H1 (cell line): ENCODE measurements around the gene ANKRD31. TPM values are rescaled to one million over a fixed set of nuclear protein-coding genes. Genes with fewer than 3 reads are reported as not detected.
"Not testable (repeated sequence)": the region's sequence is repeated elsewhere in the genome, so short reads cannot be mapped to it uniquely, and the experiment has no call there.

Experiments used
- CTCF ChIA-PET: fragments of 300-600 bp; sonication (Branson Sonifier 250); formaldehyde crosslinking; loops from one replicate; lab custom pipeline; 2021; ENCODE audit not compliant: partially characterized antibody; lab: Charles Lee
- POLR2A ChIA-PET: fragments of 300-600 bp; sonication (Branson Sonifier 250); formaldehyde crosslinking; loops from one replicate; lab custom pipeline; 2021; ENCODE audit warnings: inconsistent platforms; ENCODE audit not compliant: partially characterized antibody; lab: Charles Lee
- DNase-seq, 2 experiments: peaks; one replicate each; pipeline versions ENCODE4 v3.0.0 to v3.0.0-alpha.2; 2010 to 2022; ENCODE audit warnings: low spot score in 2 of 2, low read depth in 1 of 2, mixed read lengths in 1 of 2
- FAIRE-seq: peaks from 2 replicates; lab custom pipeline; 2011; peaks lifted over from hg19 to GRCh38; lab: Jason Lieb, UNC
- H2AFZ ChIP-seq: 2 replicates; pipeline ENCODE4 v1.8.1; 2012; ENCODE audit warnings: low read length, inconsistent platforms
- H2AK5ac ChIP-seq: 2 replicates; pipeline ENCODE4 v1.6.1; 2013; ENCODE audit warnings: low read depth, low read length
- H2BK120ac ChIP-seq: replicated peaks from 2 replicates; pipeline ENCODE3; 2013; ENCODE audit warnings: low read depth, low read length, inconsistent platforms
- H2BK12ac ChIP-seq: 2 replicates; pipeline ENCODE4 v1.6.1; 2013; ENCODE audit warnings: low read depth, low read length
- H2BK15ac ChIP-seq: 2 replicates; pipeline ENCODE4 v1.6.1; 2013; ENCODE audit warnings: low read length
- H2BK20ac ChIP-seq: 2 replicates; pipeline ENCODE4 v1.6.1; 2013; ENCODE audit warnings: low read length
- H2BK5ac ChIP-seq: 2 replicates; pipeline ENCODE4 v1.6.1; 2013; ENCODE audit warnings: low read depth, low read length
- H3K14ac ChIP-seq: 2 replicates; pipeline ENCODE4 v1.6.1; 2013; ENCODE audit warnings: inconsistent platforms; ENCODE audit not compliant: insufficient read length
- H3K18ac ChIP-seq: 2 replicates; pipeline ENCODE4 v1.6.1; 2013; ENCODE audit warnings: low read length; ENCODE audit errors: extremely low read depth
- H3K23ac ChIP-seq: 2 replicates; pipeline ENCODE4 v1.6.1; 2013; ENCODE audit warnings: inconsistent platforms; ENCODE audit not compliant: insufficient read length
- H3K23me2 ChIP-seq: 2 replicates; pipeline ENCODE4 v1.6.1; 2013; ENCODE audit warnings: low read depth, low read length
- H3K27ac ChIP-seq: 2 replicates; pipeline ENCODE4 v1.6.1; 2011; ENCODE audit warnings: low read depth, low read length, inconsistent platforms
- H3K27me3 ChIP-seq, 4 experiments: replicated peaks in 1 of 4; 1 replicate in 1 of 4; 2 replicates in 3 of 4; pipeline versions ENCODE4 v1.6.1 to v1.8.1; 2011 to 2013; ENCODE audit warnings: low read length in 3 of 4, mild to moderate bottlenecking in 3 of 4, inconsistent platforms in 2 of 4, mixed read lengths in 2 of 4, moderate library complexity in 1 of 4; ENCODE audit not compliant: control insufficient read depth in 3 of 4, insufficient read depth in 3 of 4; ENCODE audit errors: extremely low read depth in 1 of 4
- H3K36me3 ChIP-seq, 4 experiments: 2 replicates each; pipeline versions ENCODE4 v1.6.1 to v1.8.1; 2011 to 2013; ENCODE audit warnings: mild to moderate bottlenecking in 4 of 4, low read length in 3 of 4, moderate library complexity in 2 of 4, control low read depth in 1 of 4, inconsistent platforms in 1 of 4; ENCODE audit not compliant: insufficient read depth in 4 of 4, control insufficient read depth in 2 of 4
- H3K4ac ChIP-seq: replicated peaks from 2 replicates; pipeline ENCODE3; 2013; ENCODE audit warnings: low read length, low read depth, mixed read lengths, inconsistent platforms; ENCODE audit not compliant: insufficient read length
- H3K4me1 ChIP-seq, 4 experiments: replicated peaks in 1 of 4; 1 replicate in 1 of 4; 2 replicates in 3 of 4; pipeline versions ENCODE4 v1.6.1 to v1.8.1; 2011 to 2013; ENCODE audit warnings: low read length in 3 of 4, inconsistent platforms in 2 of 4, mixed read lengths in 1 of 4; ENCODE audit not compliant: insufficient read depth in 4 of 4, control insufficient read depth in 3 of 4
- H3K4me2 ChIP-seq, 2 experiments: 2 replicates each; pipeline versions ENCODE4 v1.6.1 to v1.8.1; 2011 to 2013; ENCODE audit warnings: low read depth in 2 of 2, low read length in 2 of 2, control low read depth in 1 of 2, inconsistent platforms in 1 of 2, mild to moderate bottlenecking in 1 of 2; ENCODE audit not compliant: insufficient read depth in 1 of 2
- H3K4me3 ChIP-seq, 4 experiments: fragments of 200-600, 300-600 bp in 1 of 4; sonication (generic), shearing (Covaris generic), sonication (Bioruptor Twin) in 1 of 4; 2 replicates each; pipeline versions ENCODE4 v1.5.1 to v1.8.1; 2011 to 2016; ENCODE audit warnings: low read length in 4 of 4, low read depth in 3 of 4, control low read depth in 2 of 4, inconsistent platforms in 2 of 4, mild to moderate bottlenecking in 2 of 4, mixed read lengths in 1 of 4, moderate library complexity in 1 of 4; ENCODE audit not compliant: insufficient read depth in 2 of 4; ENCODE audit errors: extremely low read depth in 1 of 4
- H3K56ac ChIP-seq: replicated peaks from 2 replicates; pipeline ENCODE3; 2013; ENCODE audit warnings: low read depth, mild to moderate bottlenecking, mixed read lengths, low read length, inconsistent platforms; ENCODE audit not compliant: insufficient read length
- H3K79me1 ChIP-seq: 2 replicates; pipeline ENCODE4 v1.6.1; 2013; ENCODE audit warnings: low read depth, low read length, control low read depth
- H3K79me2 ChIP-seq, 2 experiments: 2 replicates each; pipeline versions ENCODE4 v1.6.1 to v1.8.1; 2012 to 2013; ENCODE audit warnings: low read length in 2 of 2, mild to moderate bottlenecking in 2 of 2, inconsistent platforms in 1 of 2; ENCODE audit not compliant: insufficient read depth in 2 of 2, control insufficient read depth in 1 of 2
- H3K9ac ChIP-seq, 4 experiments: replicated peaks in 1 of 4; 1 replicate in 1 of 4; 2 replicates in 3 of 4; pipeline versions ENCODE4 v1.6.1 to v1.8.1; 2011 to 2013; ENCODE audit warnings: low read depth in 3 of 4, low read length in 3 of 4, control low read depth in 2 of 4, mild to moderate bottlenecking in 2 of 4, moderate library complexity in 2 of 4, inconsistent platforms in 1 of 4; ENCODE audit errors: extremely low read depth in 1 of 4
- H3K9me3 ChIP-seq, 2 experiments: 2 replicates each; pipeline versions ENCODE4 v1.6.1 to v1.8.1; 2012 to 2013; ENCODE audit warnings: mild to moderate bottlenecking in 2 of 2, moderate library complexity in 2 of 2, control low read depth in 1 of 2, inconsistent platforms in 1 of 2, low read depth in 1 of 2, low read length in 1 of 2, mixed read lengths in 1 of 2; ENCODE audit not compliant: insufficient read depth in 2 of 2
- H4K20me1 ChIP-seq, 2 experiments: replicated peaks in 1 of 2; 2 replicates each; pipeline versions ENCODE3 to v1.8.1; 2011 to 2013; ENCODE audit warnings: inconsistent platforms in 2 of 2, low read length in 2 of 2, mild to moderate bottlenecking in 1 of 2; ENCODE audit not compliant: insufficient read depth in 2 of 2, control insufficient read depth in 1 of 2
- H4K5ac ChIP-seq: 2 replicates; pipeline ENCODE4 v1.6.1; 2013; ENCODE audit warnings: low read length, low read depth, mixed read lengths, inconsistent platforms; ENCODE audit not compliant: insufficient read length
- H4K8ac ChIP-seq: 2 replicates; pipeline ENCODE4 v1.8.0; 2013; ENCODE audit warnings: mild to moderate bottlenecking, moderate library complexity, low read length, inconsistent platforms; ENCODE audit not compliant: insufficient read depth; ENCODE audit errors: extremely low read depth
- H4K91ac ChIP-seq: replicated peaks from 2 replicates; pipeline ENCODE3; 2013; ENCODE audit warnings: low read length, mixed read lengths, inconsistent platforms; ENCODE audit not compliant: insufficient read length
- WGBS, 2 experiments: shearing (Covaris generic) in 1 of 2; methylation state at CpG; one replicate each; pipeline versions ENCODE4 v1.1.6 to v1.1.7; 2013 to 2015; ENCODE audit warnings: low lambda C conversion rate in 2 of 2, mixed read lengths in 2 of 2, inconsistent platforms in 1 of 2, low coverage in 1 of 2, missing lambda C conversion rate in 1 of 2; ENCODE audit not compliant: insufficient replicate concordance in 2 of 2, insufficient coverage in 1 of 2, insufficient read length in 1 of 2; ENCODE audit errors: extremely low coverage in 1 of 2, missing lambda C conversion rate in 1 of 2; 5-methylcytosine and 5-hydroxymethylcytosine counted together
- polyA plus RNA-seq, 7 experiments: library from polyadenylated mRNA; depleted of rRNA in 3 of 7; stranded (reverse) in 5 of 7; unstranded in 2 of 7; fragments of >200 nt in 5 of 7; fragments of 200-250 nt in 2 of 7; gene quantifications; 1 replicate in 5 of 7; 2 replicates in 1 of 7; 4 replicates in 1 of 7; pipeline versions ENCODE4 v1.2.1 to v1.2.3, GENCODE V29; 2011 to 2013; ENCODE audit warnings: missing spikeins in 2 of 7, mixed read lengths in 2 of 7
- total RNA-seq: library from RNA; stranded (reverse); fragmentation: NEBNext Ultra II Directional; extraction: Animal tissue kit (Norgen Biotek cat#: 25700); gene quantifications from 2 replicates; pipeline ENCODE4 v1.2.1, GENCODE V29; 2021

ANKRD31 gene
- total and polyA plus RNA-seq, 2 of the 8 experiments (the other 6 are each of a cell fraction or from before 2014, with no cell fraction given): 0.05 to 0.06 TPM

DNA sequence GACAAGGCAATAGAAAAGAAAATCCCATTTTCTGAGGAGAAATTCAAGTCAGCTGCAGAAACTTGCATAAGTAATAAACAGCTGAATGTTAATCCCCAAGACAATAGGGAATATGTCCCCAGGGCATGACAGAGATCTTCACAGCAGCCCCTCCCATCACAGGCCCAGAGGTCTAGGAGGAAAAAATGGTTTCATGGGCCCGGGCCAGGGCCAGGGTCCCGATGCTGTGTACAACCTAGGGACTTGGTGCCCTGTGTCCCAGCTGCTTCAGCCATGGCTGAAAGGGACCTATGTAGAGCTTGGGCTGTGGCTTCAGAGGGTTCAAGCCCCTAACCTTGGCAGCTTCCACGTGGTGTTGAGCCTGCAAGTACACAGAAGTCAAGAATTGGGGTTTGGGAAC, 75.2 kb downstream of the ANKRD31 start:
- DNase-seq, H3K56ac ChIP-seq, H2BK5ac ChIP-seq, H3K18ac ChIP-seq, H2AK5ac ChIP-seq, FAIRE-seq, H4K5ac ChIP-seq, H3K4ac ChIP-seq, H3K27me3 ChIP-seq, H3K27ac ChIP-seq, H2BK120ac ChIP-seq, H4K91ac ChIP-seq, H3K4me2 ChIP-seq, H3K4me3 ChIP-seq, H3K23ac ChIP-seq, H3K23me2 ChIP-seq, H3K4me1 ChIP-seq, H4K20me1 ChIP-seq, H3K14ac ChIP-seq, H2AFZ ChIP-seq, H3K79me1 ChIP-seq, POLR2A ChIA-PET, H3K36me3 ChIP-seq, H2BK12ac ChIP-seq, H4K8ac ChIP-seq, H2BK15ac ChIP-seq, H2BK20ac ChIP-seq, H3K79me2 ChIP-seq, H3K9ac ChIP-seq: not testable (repeated sequence)
- 91% methylated on average over 3 of the region's 3 CpGs; no CpG with 5 or more reads in 1 of the 2 experiments for WGBS, 2 experiments
- peaks cover 4 to 16% of the 10 kb centered on the region in 2 experiments for H3K9me3 ChIP-seq
- CTCF ChIA-PET: interaction anchor here (1.2 to 1.6 kb wide), 2 partner anchors 75 to 497 kb away, joined by 3 to 6 read pairs; partner anchors contain the start of gene ANKRD31
